ENCODE measurements around the gene GJB6.

GRCh38 chr13:20193162-20193906 is 38.8 kb downstream of the GJB6 start:
- TF ChIP-seq CTCF (IDR thresholded peaks at IDR 0.05; ENCODE audit: poor library complexity, severe bottlenecking) (no peak), POLR2AphosphoS5 (IDR thresholded peaks at IDR 0.05) (no peak), TAF1 (IDR thresholded peaks at IDR 0.05; ENCODE audit: low read depth) (no peak), SMC3 (conservative IDR thresholded peaks at IDR 0.05; ENCODE audit: poor library complexity) (no peak), RAD21 (conservative IDR thresholded peaks at IDR 0.05) (no peak), REST (IDR thresholded peaks at IDR 0.05; ENCODE audit: borderline replicate concordance) (no peak), MXI1 (conservative IDR thresholded peaks at IDR 0.05; ENCODE audit: poor library complexity, severe bottlenecking) (no peak)

Measured in neural cell (in vitro differentiated cells).